H1 (cell line): ENCODE measurements around the gene CHST9. TPM values are rescaled to one million over a fixed set of nuclear protein-coding genes. Genes with fewer than 3 reads are reported as not detected.

ENCODE experiments used
- CTCF ChIA-PET: fragments of 300-600 bp; sonication (Branson Sonifier 250); formaldehyde crosslinking; loops from one replicate; lab custom pipeline; 2021; ENCODE audit not compliant: partially characterized antibody; lab: Charles Lee
- POLR2A ChIA-PET: fragments of 300-600 bp; sonication (Branson Sonifier 250); formaldehyde crosslinking; loops from one replicate; lab custom pipeline; 2021; ENCODE audit warnings: inconsistent platforms; ENCODE audit not compliant: partially characterized antibody; lab: Charles Lee
- DNase-seq, 2 experiments: peaks; one replicate each; pipeline versions ENCODE4 v3.0.0 to v3.0.0-alpha.2; 2010 to 2022; ENCODE audit warnings: low spot score in 2 of 2, low read depth in 1 of 2, mixed read lengths in 1 of 2
- FAIRE-seq: peaks from 2 replicates; lab custom pipeline; 2011; peaks lifted over from hg19 to GRCh38; lab: Jason Lieb, UNC
- H2AFZ ChIP-seq: 2 replicates; pipeline ENCODE4 v1.8.1; 2012; ENCODE audit warnings: low read length, inconsistent platforms
- H2AK5ac ChIP-seq: 2 replicates; pipeline ENCODE4 v1.6.1; 2013; ENCODE audit warnings: low read depth, low read length
- H2BK120ac ChIP-seq: replicated peaks from 2 replicates; pipeline ENCODE3; 2013; ENCODE audit warnings: low read depth, low read length, inconsistent platforms
- H2BK12ac ChIP-seq: 2 replicates; pipeline ENCODE4 v1.6.1; 2013; ENCODE audit warnings: low read depth, low read length
- H2BK15ac ChIP-seq: 2 replicates; pipeline ENCODE4 v1.6.1; 2013; ENCODE audit warnings: low read length
- H2BK20ac ChIP-seq: 2 replicates; pipeline ENCODE4 v1.6.1; 2013; ENCODE audit warnings: low read length
- H2BK5ac ChIP-seq: 2 replicates; pipeline ENCODE4 v1.6.1; 2013; ENCODE audit warnings: low read depth, low read length
- H3K14ac ChIP-seq: 2 replicates; pipeline ENCODE4 v1.6.1; 2013; ENCODE audit warnings: inconsistent platforms; ENCODE audit not compliant: insufficient read length
- H3K18ac ChIP-seq: 2 replicates; pipeline ENCODE4 v1.6.1; 2013; ENCODE audit warnings: low read length; ENCODE audit errors: extremely low read depth
- H3K23ac ChIP-seq: 2 replicates; pipeline ENCODE4 v1.6.1; 2013; ENCODE audit warnings: inconsistent platforms; ENCODE audit not compliant: insufficient read length
- H3K23me2 ChIP-seq: 2 replicates; pipeline ENCODE4 v1.6.1; 2013; ENCODE audit warnings: low read depth, low read length
- H3K27ac ChIP-seq: 2 replicates; pipeline ENCODE4 v1.6.1; 2011; ENCODE audit warnings: low read depth, low read length, inconsistent platforms
- H3K27me3 ChIP-seq, 4 experiments: replicated peaks in 1 of 4; 1 replicate in 1 of 4; 2 replicates in 3 of 4; pipeline versions ENCODE4 v1.6.1 to v1.8.1; 2011 to 2013; ENCODE audit warnings: low read length in 3 of 4, mild to moderate bottlenecking in 3 of 4, inconsistent platforms in 2 of 4, mixed read lengths in 2 of 4, moderate library complexity in 1 of 4; ENCODE audit not compliant: control insufficient read depth in 3 of 4, insufficient read depth in 3 of 4; ENCODE audit errors: extremely low read depth in 1 of 4
- H3K36me3 ChIP-seq, 4 experiments: 2 replicates each; pipeline versions ENCODE4 v1.6.1 to v1.8.1; 2011 to 2013; ENCODE audit warnings: mild to moderate bottlenecking in 4 of 4, low read length in 3 of 4, moderate library complexity in 2 of 4, control low read depth in 1 of 4, inconsistent platforms in 1 of 4; ENCODE audit not compliant: insufficient read depth in 4 of 4, control insufficient read depth in 2 of 4
- H3K4ac ChIP-seq: replicated peaks from 2 replicates; pipeline ENCODE3; 2013; ENCODE audit warnings: low read length, low read depth, mixed read lengths, inconsistent platforms; ENCODE audit not compliant: insufficient read length
- H3K4me1 ChIP-seq, 4 experiments: replicated peaks in 1 of 4; 1 replicate in 1 of 4; 2 replicates in 3 of 4; pipeline versions ENCODE4 v1.6.1 to v1.8.1; 2011 to 2013; ENCODE audit warnings: low read length in 3 of 4, inconsistent platforms in 2 of 4, mixed read lengths in 1 of 4; ENCODE audit not compliant: insufficient read depth in 4 of 4, control insufficient read depth in 3 of 4
- H3K4me2 ChIP-seq, 2 experiments: 2 replicates each; pipeline versions ENCODE4 v1.6.1 to v1.8.1; 2011 to 2013; ENCODE audit warnings: low read depth in 2 of 2, low read length in 2 of 2, control low read depth in 1 of 2, inconsistent platforms in 1 of 2, mild to moderate bottlenecking in 1 of 2; ENCODE audit not compliant: insufficient read depth in 1 of 2
- H3K4me3 ChIP-seq, 4 experiments: fragments of 200-600, 300-600 bp in 1 of 4; sonication (generic), shearing (Covaris generic), sonication (Bioruptor Twin) in 1 of 4; 2 replicates each; pipeline versions ENCODE4 v1.5.1 to v1.8.1; 2011 to 2016; ENCODE audit warnings: low read length in 4 of 4, low read depth in 3 of 4, control low read depth in 2 of 4, inconsistent platforms in 2 of 4, mild to moderate bottlenecking in 2 of 4, mixed read lengths in 1 of 4, moderate library complexity in 1 of 4; ENCODE audit not compliant: insufficient read depth in 2 of 4; ENCODE audit errors: extremely low read depth in 1 of 4
- H3K56ac ChIP-seq: replicated peaks from 2 replicates; pipeline ENCODE3; 2013; ENCODE audit warnings: low read depth, mild to moderate bottlenecking, mixed read lengths, low read length, inconsistent platforms; ENCODE audit not compliant: insufficient read length
- H3K79me1 ChIP-seq: 2 replicates; pipeline ENCODE4 v1.6.1; 2013; ENCODE audit warnings: low read depth, low read length, control low read depth
- H3K79me2 ChIP-seq, 2 experiments: 2 replicates each; pipeline versions ENCODE4 v1.6.1 to v1.8.1; 2012 to 2013; ENCODE audit warnings: low read length in 2 of 2, mild to moderate bottlenecking in 2 of 2, inconsistent platforms in 1 of 2; ENCODE audit not compliant: insufficient read depth in 2 of 2, control insufficient read depth in 1 of 2
- H3K9ac ChIP-seq, 4 experiments: replicated peaks in 1 of 4; 1 replicate in 1 of 4; 2 replicates in 3 of 4; pipeline versions ENCODE4 v1.6.1 to v1.8.1; 2011 to 2013; ENCODE audit warnings: low read depth in 3 of 4, low read length in 3 of 4, control low read depth in 2 of 4, mild to moderate bottlenecking in 2 of 4, moderate library complexity in 2 of 4, inconsistent platforms in 1 of 4; ENCODE audit errors: extremely low read depth in 1 of 4
- H3K9me3 ChIP-seq, 2 experiments: 2 replicates each; pipeline versions ENCODE4 v1.6.1 to v1.8.1; 2012 to 2013; ENCODE audit warnings: mild to moderate bottlenecking in 2 of 2, moderate library complexity in 2 of 2, control low read depth in 1 of 2, inconsistent platforms in 1 of 2, low read depth in 1 of 2, low read length in 1 of 2, mixed read lengths in 1 of 2; ENCODE audit not compliant: insufficient read depth in 2 of 2
- H4K20me1 ChIP-seq, 2 experiments: replicated peaks in 1 of 2; 2 replicates each; pipeline versions ENCODE3 to v1.8.1; 2011 to 2013; ENCODE audit warnings: inconsistent platforms in 2 of 2, low read length in 2 of 2, mild to moderate bottlenecking in 1 of 2; ENCODE audit not compliant: insufficient read depth in 2 of 2, control insufficient read depth in 1 of 2
- H4K5ac ChIP-seq: 2 replicates; pipeline ENCODE4 v1.6.1; 2013; ENCODE audit warnings: low read length, low read depth, mixed read lengths, inconsistent platforms; ENCODE audit not compliant: insufficient read length
- H4K8ac ChIP-seq: 2 replicates; pipeline ENCODE4 v1.8.0; 2013; ENCODE audit warnings: mild to moderate bottlenecking, moderate library complexity, low read length, inconsistent platforms; ENCODE audit not compliant: insufficient read depth; ENCODE audit errors: extremely low read depth
- H4K91ac ChIP-seq: replicated peaks from 2 replicates; pipeline ENCODE3; 2013; ENCODE audit warnings: low read length, mixed read lengths, inconsistent platforms; ENCODE audit not compliant: insufficient read length
- CBX8 ChIP-seq: fragments of 300-800, 300-1000 bp; sonication (generic); IDR thresholded peaks from 2 replicates; pipeline ENCODE4 v1.7.1; 2016; ENCODE audit warnings: low read depth, low read length, borderline replicate concordance
- CEBPB ChIP-seq: IDR thresholded peaks from 2 replicates; pipeline ENCODE4 v1.6.1; 2012; ENCODE audit warnings: low read depth, low read length
- EGR1 ChIP-seq: IDR thresholded peaks from 2 replicates; pipeline ENCODE4 v1.6.1; 2011; ENCODE audit warnings: low read depth, low read length, borderline replicate concordance
- MAFK ChIP-seq: IDR thresholded peaks from 2 replicates; pipeline ENCODE4 v1.6.1; 2012; ENCODE audit warnings: low read depth, mild to moderate bottlenecking, improper control_type of control experiment, low read length
- MAX ChIP-seq: IDR thresholded peaks from 2 replicates; pipeline ENCODE4 v1.6.1; 2012; ENCODE audit warnings: inconsistent platforms
- NANOG ChIP-seq: IDR thresholded peaks from 2 replicates; pipeline ENCODE4 v1.6.1; 2011; ENCODE audit warnings: low read length, low read depth, mild to moderate bottlenecking, inconsistent platforms; ENCODE audit not compliant: insufficient read depth, poor library complexity, severe bottlenecking
- NRF1 ChIP-seq: IDR thresholded peaks from 2 replicates; pipeline ENCODE4 v1.6.1; 2011; ENCODE audit warnings: mild to moderate bottlenecking, low read depth, low read length, improper control_type of control experiment
- POLR2A ChIP-seq, 2 experiments: IDR thresholded peaks; 1 replicate in 1 of 2; 2 replicates in 1 of 2; pipeline ENCODE4 v1.6.1; 2011; ENCODE audit warnings: low read depth in 2 of 2, low read length in 2 of 2, mild to moderate bottlenecking in 2 of 2; ENCODE audit errors: control extremely low read depth in 1 of 2
- POU5F1 ChIP-seq: IDR thresholded peaks from 2 replicates; pipeline ENCODE4 v1.6.1; 2011; ENCODE audit warnings: low read depth, mild to moderate bottlenecking, low read length, moderate library complexity
- RBBP5 ChIP-seq: IDR thresholded peaks from 2 replicates; pipeline ENCODE4 v1.7.1; 2012; ENCODE audit warnings: low read depth, mild to moderate bottlenecking, inconsistent platforms, low read length, moderate library complexity, borderline replicate concordance
- SIX5 ChIP-seq: IDR thresholded peaks from 2 replicates; pipeline ENCODE4 v1.6.1; 2011; ENCODE audit warnings: mild to moderate bottlenecking, low read depth, low read length
- SP4 ChIP-seq: IDR thresholded peaks from 2 replicates; pipeline ENCODE4 v1.6.1; 2012; ENCODE audit warnings: low read length, inconsistent platforms
- SRF ChIP-seq: IDR thresholded peaks from 2 replicates; pipeline ENCODE4 v1.6.1; 2011; ENCODE audit warnings: mild to moderate bottlenecking, low read depth, low read length, moderate library complexity
- TAF1 ChIP-seq: IDR thresholded peaks from 2 replicates; pipeline ENCODE4 v1.6.1; 2011; ENCODE audit warnings: mild to moderate bottlenecking, low read depth, low read length
- TCF12 ChIP-seq: IDR thresholded peaks from 2 replicates; pipeline ENCODE4 v1.6.1; 2011; ENCODE audit warnings: low read depth, mild to moderate bottlenecking, low read length
- TEAD4 ChIP-seq: IDR thresholded peaks from 2 replicates; pipeline ENCODE4 v1.6.1; 2012; ENCODE audit warnings: low read depth, low read length, inconsistent platforms, mixed read lengths
- ZNF274 ChIP-seq: IDR thresholded peaks from 2 replicates; pipeline ENCODE4 v1.7.0; 2012; ENCODE audit warnings: low read length, borderline replicate concordance; ENCODE audit errors: extremely low read depth
- WGBS, 2 experiments: shearing (Covaris generic) in 1 of 2; methylation state at CpG; one replicate each; pipeline versions ENCODE4 v1.1.6 to v1.1.7; 2013 to 2015; ENCODE audit warnings: low lambda C conversion rate in 2 of 2, mixed read lengths in 2 of 2, inconsistent platforms in 1 of 2, low coverage in 1 of 2, missing lambda C conversion rate in 1 of 2; ENCODE audit not compliant: insufficient replicate concordance in 2 of 2, insufficient coverage in 1 of 2, insufficient read length in 1 of 2; ENCODE audit errors: extremely low coverage in 1 of 2, missing lambda C conversion rate in 1 of 2; 5-methylcytosine and 5-hydroxymethylcytosine counted together
- polyA plus RNA-seq, 7 experiments: library from polyadenylated mRNA; depleted of rRNA in 3 of 7; stranded (reverse) in 5 of 7; unstranded in 2 of 7; fragments of >200 nt in 5 of 7; fragments of 200-250 nt in 2 of 7; gene quantifications; 1 replicate in 5 of 7; 2 replicates in 1 of 7; 4 replicates in 1 of 7; pipeline versions ENCODE4 v1.2.1 to v1.2.3, GENCODE V29; 2011 to 2013; ENCODE audit warnings: missing spikeins in 2 of 7, mixed read lengths in 2 of 7
- total RNA-seq: library from RNA; stranded (reverse); fragmentation: NEBNext Ultra II Directional; extraction: Animal tissue kit (Norgen Biotek cat#: 25700); gene quantifications from 2 replicates; pipeline ENCODE4 v1.2.1, GENCODE V29; 2021

The CHST9 gene
- total and polyA plus RNA-seq, 2 of the 8 experiments (the other 6 are each of a cell fraction or from before 2014, with no cell fraction given): 3.2 to 24.3 TPM

- no peaks in the 10 kb centered on the region for H3K23me2 ChIP-seq
- H3K4me1 ChIP-seq: no peaks in the 10 kb centered on the region
- no peaks in the 10 kb centered on the region for H3K79me1 ChIP-seq
- no peak overlapping the region for H3K4me3 ChIP-seq
- no peak overlapping the region for H3K23ac ChIP-seq
- H3K27ac ChIP-seq: no peak overlapping the region
- H2BK12ac ChIP-seq: no peak overlapping the region
- no peak overlapping the region for H3K18ac ChIP-seq
- H3K14ac ChIP-seq: no peak overlapping the region
- WGBS, 2 experiments: 93% methylated on average over 3 of the region's 3 CpGs; no CpG with 5 or more reads in 1 of the 2 experiments
- H3K4me2 ChIP-seq: no peak overlapping the region
- no peak overlapping the region for H2BK15ac ChIP-seq
- no peak overlapping the region for H3K4ac ChIP-seq
- no peak overlapping the region for H3K9ac ChIP-seq
- FAIRE-seq (no peak), DNase-seq (no peak)
- H4K5ac ChIP-seq: no peak overlapping the region
- H4K91ac ChIP-seq: no peak overlapping the region
- H3K79me2 ChIP-seq: no peaks in the 10 kb centered on the region
- no peak overlapping the region for H3K56ac ChIP-seq
- H2BK5ac ChIP-seq: no peak overlapping the region
- no peaks in the 10 kb centered on the region for H3K9me3 ChIP-seq
- H2BK120ac ChIP-seq: no peak overlapping the region
- POLR2A ChIA-PET: no interaction called here
- H3K27me3 ChIP-seq: no peaks in the 10 kb centered on the region
- H4K20me1 ChIP-seq: no peaks in the 10 kb centered on the region
- no peak overlapping the region for H2BK20ac ChIP-seq
- H4K8ac ChIP-seq: no peak overlapping the region
- no peaks in the 10 kb centered on the region for H3K36me3 ChIP-seq
- CTCF ChIA-PET: interaction anchor here (1.3 kb wide), 2 partner anchors 46 to 109 kb away, joined by 3 read pairs; partner anchors contain the start of gene CHST9
- no peak overlapping the region for H2AK5ac ChIP-seq
- H2AFZ ChIP-seq: no peak overlapping the region
- TF ChIP-seq POU5F1 (no peak), SP4 (no peak), NRF1 (no peak), POLR2A (IDR thresholded peaks at IDR 0.05; ENCODE audit: control extremely low read depth in 1 of 2, low read depth in 2 of 2, low read length in 2 of 2) (no peak), CBX8 (no peak), TCF12 (no peak), MAX (no peak), TEAD4 (no peak), EGR1 (no peak), ZNF274 (no peak), SRF (no peak), CEBPB (no peak), RBBP5 (no peak), NANOG (no peak), SIX5 (no peak), MAFK (no peak), TAF1 (no peak)
Measured at GRCh38 chr18:27075828-27076227, 109.3 kb downstream of the CHST9 start.
